OCI-LY3 (cell line): ENCODE results near the gene GCK.

ENCODE experiments used
- H2AFZ ChIP-seq: fragments of 200-600, 300-600 bp; shearing (Covaris generic); 2 replicates; pipeline ENCODE4 v1.6.0; 2014; ENCODE audit warnings: antibody characterized with exemption, low read depth, low read length
- H3K27ac ChIP-seq: fragments of 200-600, 300-600 bp; sonication (generic); 2 replicates; pipeline ENCODE4 v1.5.1; 2014; ENCODE audit warnings: mild to moderate bottlenecking, low read length, moderate library complexity, mixed read lengths
- H3K27me3 ChIP-seq: fragments of 200-600, 300-600 bp; sonication (generic); 2 replicates; pipeline ENCODE4 v1.6.1; 2014; ENCODE audit warnings: low read depth, low read length, mixed read lengths
- H3K36me3 ChIP-seq: fragments of 200-600, 300-600 bp; sonication (generic); replicated peaks from 2 replicates; pipeline ENCODE3; 2014; ENCODE audit warnings: low read depth, low read length, mixed read lengths
- H3K4me1 ChIP-seq: fragments of 300-600, 200-600 bp; sonication (generic); 2 replicates; pipeline ENCODE4 v1.6.1; 2014; ENCODE audit warnings: low read length, mixed read lengths
- H3K4me2 ChIP-seq: fragments of 200-600, 300-600 bp; sonication (generic); 2 replicates; pipeline ENCODE4 v1.6.1; 2014; ENCODE audit warnings: low read length, mixed read lengths
- H3K4me3 ChIP-seq: fragments of 300-600, 200-600 bp; sonication (generic); 2 replicates; pipeline ENCODE4 v1.5.1; 2014; ENCODE audit warnings: antibody characterized with exemption, mild to moderate bottlenecking, low read length, moderate library complexity
- H3K79me2 ChIP-seq: fragments of 300-600, 200-600 bp; shearing (Covaris generic); 2 replicates; pipeline ENCODE4 v1.6.1; 2014; ENCODE audit warnings: mild to moderate bottlenecking, low read length, mixed read lengths
- H3K9ac ChIP-seq: fragments of 300-600, 200-600 bp; shearing (Covaris generic); 2 replicates; pipeline ENCODE4 v1.6.0; 2014; ENCODE audit warnings: mild to moderate bottlenecking, low read length, moderate library complexity
- H3K9me3 ChIP-seq: fragments of 200-600, 300-600 bp; shearing (Covaris generic); 2 replicates; pipeline ENCODE4 v1.6.1; 2014; ENCODE audit warnings: low read length, mixed read lengths; ENCODE audit not compliant: insufficient read depth
- H4K20me1 ChIP-seq: fragments of 200-600, 300-600 bp; sonication (generic); 2 replicates; pipeline ENCODE4 v1.6.1; 2016; ENCODE audit warnings: low read length, mixed read lengths; ENCODE audit not compliant: insufficient read depth
- EZH2phosphoT487 ChIP-seq: fragments of 200-600 bp; shearing (Covaris generic); IDR thresholded peaks from 2 replicates; pipeline ENCODE4 v1.6.1; 2018; ENCODE audit warnings: antibody characterized with exemption, mixed run types, low read depth
- TF ChIP-seq, protein P1 (sequence below): fragments of 200-600, 300-600 bp; sonication (generic); IDR thresholded peaks from 2 replicates; pipeline ENCODE4 v1.5.1; 2014; ENCODE audit warnings: antibody characterized with exemption, low read length, low read depth

Gene GCK

DNA sequence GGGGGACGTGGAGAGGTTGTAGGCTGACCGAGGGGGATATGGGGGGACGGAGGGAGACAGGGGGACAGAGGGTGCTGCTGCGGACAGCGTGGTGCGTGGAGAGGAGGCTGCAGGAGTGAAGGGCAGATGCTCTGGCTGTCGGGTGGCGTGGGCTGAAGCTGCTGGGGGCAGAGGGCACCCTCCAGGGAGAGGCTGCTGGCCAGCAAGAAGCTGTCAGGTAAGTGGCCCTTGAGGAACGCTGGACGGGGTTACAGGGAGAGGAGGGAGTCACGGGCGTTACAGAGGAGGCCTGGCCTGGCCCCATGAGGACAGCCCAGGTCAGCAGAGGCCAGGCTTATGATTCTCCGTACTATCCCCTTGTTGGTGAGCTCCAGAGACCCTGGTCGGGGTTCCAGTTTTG lies 38.7 kb upstream of the GCK start:
- Histone ChIP-seq H3K9ac (no peak overlapping the region), H3K79me2 (no peaks in the 10 kb centered on the region), H3K36me3 (no peaks in the 10 kb centered on the region), H3K4me2 (no peak overlapping the region), H3K9me3 (no peaks in the 10 kb centered on the region), H3K27me3 (peaks cover 12% of the 10 kb centered on the region; the same call in 1 of the 2 replicates), H4K20me1 (no peaks in the 10 kb centered on the region), H3K4me3 (no peak overlapping the region), H3K4me1 (no peaks in the 10 kb centered on the region), H2AFZ (no peak overlapping the region), H3K27ac (no peak overlapping the region)
- TF ChIP-seq EZH2phosphoT487: no peak
- TF ChIP-seq, protein P1, sequence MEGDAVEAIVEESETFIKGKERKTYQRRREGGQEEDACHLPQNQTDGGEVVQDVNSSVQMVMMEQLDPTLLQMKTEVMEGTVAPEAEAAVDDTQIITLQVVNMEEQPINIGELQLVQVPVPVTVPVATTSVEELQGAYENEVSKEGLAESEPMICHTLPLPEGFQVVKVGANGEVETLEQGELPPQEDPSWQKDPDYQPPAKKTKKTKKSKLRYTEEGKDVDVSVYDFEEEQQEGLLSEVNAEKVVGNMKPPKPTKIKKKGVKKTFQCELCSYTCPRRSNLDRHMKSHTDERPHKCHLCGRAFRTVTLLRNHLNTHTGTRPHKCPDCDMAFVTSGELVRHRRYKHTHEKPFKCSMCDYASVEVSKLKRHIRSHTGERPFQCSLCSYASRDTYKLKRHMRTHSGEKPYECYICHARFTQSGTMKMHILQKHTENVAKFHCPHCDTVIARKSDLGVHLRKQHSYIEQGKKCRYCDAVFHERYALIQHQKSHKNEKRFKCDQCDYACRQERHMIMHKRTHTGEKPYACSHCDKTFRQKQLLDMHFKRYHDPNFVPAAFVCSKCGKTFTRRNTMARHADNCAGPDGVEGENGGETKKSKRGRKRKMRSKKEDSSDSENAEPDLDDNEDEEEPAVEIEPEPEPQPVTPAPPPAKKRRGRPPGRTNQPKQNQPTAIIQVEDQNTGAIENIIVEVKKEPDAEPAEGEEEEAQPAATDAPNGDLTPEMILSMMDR: no peak

DNA sequence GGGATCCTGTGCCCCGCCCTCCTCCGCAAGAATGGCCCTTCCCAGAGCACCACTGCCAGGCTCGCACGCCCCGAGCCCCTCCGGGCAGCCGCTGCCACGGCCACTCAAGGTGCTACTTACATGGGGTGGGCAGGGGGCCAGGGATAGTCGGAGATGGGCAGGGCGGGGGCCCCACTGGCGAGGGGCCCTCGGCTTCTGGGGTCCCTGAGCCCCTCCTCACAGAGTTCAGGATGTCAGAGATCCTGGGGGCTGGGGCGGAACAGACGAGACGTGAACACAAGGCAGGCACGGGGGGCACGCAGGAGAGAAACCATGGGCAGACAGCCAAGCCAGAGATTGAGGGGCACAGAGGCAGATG lies 37.1 kb upstream of the GCK start:
- Histone ChIP-seq H3K4me2 (no peak overlapping the region), H3K36me3 (no peaks in the 10 kb centered on the region), H3K27me3 (peaks cover 13% of the 10 kb centered on the region; the same call in 1 of the 2 replicates), H3K9ac (no peak overlapping the region), H3K4me3 (no peak overlapping the region), H2AFZ (no peak overlapping the region), H3K4me1 (no peaks in the 10 kb centered on the region), H3K9me3 (no peaks in the 10 kb centered on the region), H3K79me2 (no peaks in the 10 kb centered on the region), H3K27ac (no peak overlapping the region), H4K20me1 (no peaks in the 10 kb centered on the region)
- TF ChIP-seq, protein P1: no peak
- TF ChIP-seq EZH2phosphoT487: no peak

DNA sequence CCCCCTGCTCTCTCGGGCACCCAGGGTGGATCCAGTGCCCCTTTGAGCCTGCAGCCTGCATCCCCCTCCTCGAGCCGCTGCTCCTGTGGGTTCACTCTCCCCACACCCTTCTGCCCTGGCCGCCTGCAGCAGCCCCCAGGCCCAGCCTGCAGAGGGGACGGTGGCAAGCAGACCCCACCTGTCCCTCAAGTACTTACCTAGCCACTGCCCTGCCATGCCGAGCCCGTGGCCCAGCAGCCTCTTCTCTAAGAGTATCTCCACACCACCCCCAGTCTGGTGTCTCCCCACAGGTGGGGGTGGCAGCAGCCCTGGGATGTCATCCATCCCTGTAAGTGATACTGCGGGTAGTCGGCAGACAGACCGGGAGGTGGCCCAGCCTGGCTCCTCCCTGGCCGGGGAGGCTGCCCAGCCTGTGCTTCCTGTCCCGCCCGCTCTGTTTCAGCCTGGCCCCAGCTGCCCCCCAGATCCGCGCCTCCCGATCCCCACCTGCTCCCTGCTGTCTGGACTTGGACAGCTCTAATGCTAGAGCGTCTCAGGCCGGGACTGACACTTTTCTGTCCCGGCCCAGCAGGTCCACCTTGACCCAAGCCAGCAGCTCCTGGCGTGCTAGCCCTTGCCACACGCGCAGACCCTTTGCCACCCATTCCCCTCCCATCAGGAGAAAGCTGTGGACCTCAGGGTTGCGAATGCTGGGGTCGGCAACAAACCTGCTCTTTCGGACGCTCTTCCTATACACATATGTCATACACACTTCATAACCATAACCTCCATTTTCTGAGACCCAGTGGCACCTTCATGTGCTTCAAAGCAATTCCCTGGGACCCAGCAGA lies 36.5 kb upstream of the GCK start:
- Histone ChIP-seq H3K27me3 (peaks cover 13% of the 10 kb centered on the region; the same call in 1 of the 2 replicates), H3K4me2 (no peak overlapping the region), H3K9me3 (no peaks in the 10 kb centered on the region), H2AFZ (no peak overlapping the region), H3K9ac (no peak overlapping the region), H3K4me3 (no peak overlapping the region), H4K20me1 (no peaks in the 10 kb centered on the region), H3K27ac (no peak overlapping the region), H3K4me1 (no peaks in the 10 kb centered on the region), H3K79me2 (no peaks in the 10 kb centered on the region), H3K36me3 (no peaks in the 10 kb centered on the region)
- TF ChIP-seq EZH2phosphoT487: no peak
- TF ChIP-seq, protein P1: no peak

DNA sequence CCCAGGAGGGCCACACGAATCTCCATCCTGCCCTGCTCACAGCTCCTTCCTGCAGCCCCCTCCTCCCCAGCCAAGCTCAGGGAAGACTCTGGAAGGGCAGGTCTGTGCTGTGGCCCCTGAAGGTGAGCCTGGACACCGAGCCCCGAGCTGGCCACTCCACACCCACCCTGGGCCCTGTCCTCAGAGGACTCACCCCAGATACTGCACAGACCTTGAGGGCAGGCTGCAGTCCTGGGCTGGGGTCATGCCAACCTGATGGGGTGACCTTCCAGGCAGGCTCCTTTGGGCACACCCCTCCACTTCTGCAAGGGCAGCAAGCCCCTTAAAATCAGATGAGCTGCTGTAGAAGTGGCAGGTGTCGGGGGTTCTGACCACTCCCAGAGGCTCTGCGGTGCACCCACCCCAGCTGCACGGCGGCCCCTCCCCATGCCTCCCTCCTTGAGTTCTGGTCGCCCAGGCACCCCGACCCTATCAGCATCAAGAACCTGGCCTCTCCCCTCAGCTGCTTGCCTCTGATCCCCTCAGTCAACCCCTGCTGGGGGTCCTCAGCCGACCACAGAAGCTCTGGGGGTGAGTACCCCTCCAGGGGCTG lies 35.8 kb upstream of the GCK start:
- peaks cover 13% of the 10 kb centered on the region; the same call in 1 of the 2 replicates for H3K27me3 ChIP-seq
- H3K4me1 ChIP-seq: no peaks in the 10 kb centered on the region
- H3K79me2 ChIP-seq: no peaks in the 10 kb centered on the region
- H2AFZ ChIP-seq: no peak overlapping the region
- H3K9ac ChIP-seq: no peak overlapping the region
- H3K4me2 ChIP-seq: no peak overlapping the region
- no peak for TF ChIP-seq EZH2phosphoT487
- TF ChIP-seq, protein P1: no peak
- no peak overlapping the region for H3K27ac ChIP-seq
- H3K4me3 ChIP-seq: no peak overlapping the region
- no peaks in the 10 kb centered on the region for H3K36me3 ChIP-seq
- no peaks in the 10 kb centered on the region for H4K20me1 ChIP-seq
- no peaks in the 10 kb centered on the region for H3K9me3 ChIP-seq
